WTC11 (cell line): Measurements from ENCODE around the gene IFNGR1. TPM values are rescaled to one million over a fixed set of nuclear protein-coding genes. Genes with fewer than 3 reads are reported as not detected.

Experiments used
- ATAC-seq: fragments of 200-7000 bp; cut with Tn5 transposase; 2 replicates; pipeline ENCODE4 v1.10.0; 2021; ENCODE audit warnings: mild to moderate bottlenecking, moderate library complexity
- CTCF ChIA-PET: fragments of 300-600 bp; sonication (Branson Sonifier 250); formaldehyde crosslinking; loops from one replicate; lab custom pipeline; 2021; ENCODE audit warnings: antibody characterized with exemption; lab: Charles Lee
- POLR2A ChIA-PET: fragments of 350-600 bp; sonication (Branson Sonifier 250); formaldehyde crosslinking; loops from one replicate; lab custom pipeline; 2021; ENCODE audit warnings: antibody characterized with exemption; lab: Charles Lee
- DNase-seq: peaks from one replicate; pipeline ENCODE4 v3.0.0; 2021; ENCODE audit warnings: low spot score
- H3K27ac Mint-ChIP-seq: 2 replicates; pipeline ENCODE4 v1.8.0; 2021; ENCODE audit warnings: mixed read lengths
- H3K27me3 Mint-ChIP-seq: 2 replicates; pipeline ENCODE4 v1.8.0; 2021; ENCODE audit warnings: low read depth, mild to moderate bottlenecking, moderate library complexity, mixed read lengths
- H3K36me3 Mint-ChIP-seq: 2 replicates; pipeline ENCODE4 v1.8.0; 2021; ENCODE audit warnings: mixed read lengths
- H3K4me1 Mint-ChIP-seq: 2 replicates; pipeline ENCODE4 v1.8.0; 2022; ENCODE audit warnings: mixed read lengths
- H3K4me3 Mint-ChIP-seq: 2 replicates; pipeline ENCODE4 v1.8.0; 2021; ENCODE audit warnings: mild to moderate bottlenecking, moderate library complexity, mixed read lengths
- H3K9me3 Mint-ChIP-seq: 2 replicates; pipeline ENCODE4 v1.8.0; 2021; ENCODE audit warnings: mixed read lengths
- ATF1 ChIP-seq: sonication (generic); formaldehyde crosslinking; IDR thresholded peaks from 2 replicates; pipeline ENCODE4 v1.8.1; 2023; ENCODE audit warnings: mild to moderate bottlenecking, moderate library complexity, missing genetic modification reagents
- CREB1 ChIP-seq: sonication (generic); formaldehyde crosslinking; IDR thresholded peaks from 2 replicates; pipeline ENCODE4 v1.8.0; 2023; ENCODE audit warnings: mild to moderate bottlenecking, missing genetic modification reagents
- GRHL2 ChIP-seq: fragments of 250-450 bp; sonication (Bioruptor Pico); IDR thresholded peaks from 2 replicates; pipeline ENCODE4 v1.8.0; 2022; ENCODE audit warnings: mild to moderate bottlenecking, moderate library complexity; ENCODE audit not compliant: insufficient replicate concordance, severe bottlenecking
- IRF2 ChIP-seq: sonication (generic); formaldehyde crosslinking; IDR thresholded peaks from 2 replicates; pipeline ENCODE4 v1.8.0; 2022; ENCODE audit warnings: low read depth, missing genetic modification reagents, borderline replicate concordance
- JAZF1 ChIP-seq: fragments of 250-450 bp; sonication (Bioruptor Pico); IDR thresholded peaks from 2 replicates; pipeline ENCODE4 v1.9.0; 2021; ENCODE audit warnings: moderate library complexity, mild to moderate bottlenecking, inconsistent platforms
- MYBL2 ChIP-seq: sonication (generic); formaldehyde crosslinking; IDR thresholded peaks from 2 replicates; pipeline ENCODE4 v1.8.1; 2023; ENCODE audit warnings: mild to moderate bottlenecking, moderate library complexity, missing genetic modification reagents
- NFATC4 ChIP-seq: fragments of 250-450 bp; sonication (Bioruptor Pico); IDR thresholded peaks from 2 replicates; pipeline ENCODE4 v1.9.0; 2021; ENCODE audit warnings: mild to moderate bottlenecking
- NR2C2 ChIP-seq: sonication (generic); formaldehyde crosslinking; IDR thresholded peaks from 2 replicates; pipeline ENCODE4 v1.8.0; 2022; ENCODE audit warnings: mild to moderate bottlenecking, missing genetic modification reagents
- OVOL2 ChIP-seq: fragments of 250-450 bp; sonication (Bioruptor Pico); IDR thresholded peaks from 2 replicates; pipeline ENCODE4 v1.9.0; 2021; ENCODE audit warnings: mild to moderate bottlenecking, borderline replicate concordance
- SMAD4 ChIP-seq: sonication (generic); formaldehyde crosslinking; IDR thresholded peaks from 2 replicates; pipeline ENCODE4 v1.8.0; 2022; ENCODE audit warnings: mild to moderate bottlenecking, missing genetic modification reagents
- ZBTB21 ChIP-seq: sonication (generic); formaldehyde crosslinking; IDR thresholded peaks from 2 replicates; pipeline ENCODE4 v1.8.1; 2023; ENCODE audit warnings: mild to moderate bottlenecking, missing genetic modification reagents, borderline replicate concordance
- ZNF219 ChIP-seq: sonication (generic); formaldehyde crosslinking; IDR thresholded peaks from 2 replicates; pipeline ENCODE4 v1.8.0; 2023; ENCODE audit warnings: missing genetic modification reagents, mild to moderate bottlenecking, borderline replicate concordance
- ZNF232 ChIP-seq: sonication (generic); formaldehyde crosslinking; IDR thresholded peaks from 2 replicates; pipeline ENCODE4 v1.8.0; 2022; ENCODE audit warnings: mild to moderate bottlenecking, missing genetic modification reagents
- ZNF263 ChIP-seq: sonication (generic); formaldehyde crosslinking; IDR thresholded peaks from 2 replicates; pipeline ENCODE4 v1.8.1; 2022; ENCODE audit warnings: low read depth, mild to moderate bottlenecking, moderate library complexity, missing genetic modification reagents
- ZNF416 ChIP-seq: fragments of 250-450 bp; sonication (Bioruptor Pico); IDR thresholded peaks from 2 replicates; pipeline ENCODE4 v1.9.0; 2021; ENCODE audit warnings: mild to moderate bottlenecking, inconsistent platforms
- total RNA-seq: library from RNA; stranded (reverse); gene quantifications from 3 replicates; pipeline ENCODE4 v1.2.3, GENCODE V29; 2021
- TF ChIP-seq, protein P1 (sequence below): sonication (generic); formaldehyde crosslinking; IDR thresholded peaks from 2 replicates; pipeline ENCODE4 v1.8.1; 2023; ENCODE audit warnings: mild to moderate bottlenecking, moderate library complexity, missing genetic modification reagents
- TF ChIP-seq, protein P2 (sequence below): fragments of 250-450 bp; sonication (Bioruptor Pico); IDR thresholded peaks from 2 replicates; pipeline ENCODE4 v1.9.0; 2021; ENCODE audit warnings: mild to moderate bottlenecking
- TF ChIP-seq, protein P3 (sequence below): sonication (generic); formaldehyde crosslinking; IDR thresholded peaks from 2 replicates; pipeline ENCODE4 v1.8.1; 2022; ENCODE audit warnings: missing genetic modification reagents, borderline replicate concordance
- TF ChIP-seq, protein P4 (sequence below): sonication (generic); formaldehyde crosslinking; IDR thresholded peaks from 2 replicates; pipeline ENCODE4 v1.8.0; 2023; ENCODE audit warnings: missing genetic modification reagents
- TF ChIP-seq, protein P5 (sequence below): sonication (generic); formaldehyde crosslinking; IDR thresholded peaks from 2 replicates; pipeline ENCODE4 v1.8.1; 2022; ENCODE audit warnings: low read depth, mild to moderate bottlenecking, moderate library complexity, missing genetic modification reagents, borderline replicate concordance
- TF ChIP-seq, protein P6 (sequence below): sonication (generic); formaldehyde crosslinking; conservative IDR thresholded peaks from 2 replicates; pipeline ENCODE4 v1.8.1; 2023; ENCODE audit warnings: mild to moderate bottlenecking, low read depth, missing genetic modification reagents, moderate library complexity

The IFNGR1 gene
- total RNA-seq, 1 experiment from 2014 or later = 17.6 TPM

DNA sequence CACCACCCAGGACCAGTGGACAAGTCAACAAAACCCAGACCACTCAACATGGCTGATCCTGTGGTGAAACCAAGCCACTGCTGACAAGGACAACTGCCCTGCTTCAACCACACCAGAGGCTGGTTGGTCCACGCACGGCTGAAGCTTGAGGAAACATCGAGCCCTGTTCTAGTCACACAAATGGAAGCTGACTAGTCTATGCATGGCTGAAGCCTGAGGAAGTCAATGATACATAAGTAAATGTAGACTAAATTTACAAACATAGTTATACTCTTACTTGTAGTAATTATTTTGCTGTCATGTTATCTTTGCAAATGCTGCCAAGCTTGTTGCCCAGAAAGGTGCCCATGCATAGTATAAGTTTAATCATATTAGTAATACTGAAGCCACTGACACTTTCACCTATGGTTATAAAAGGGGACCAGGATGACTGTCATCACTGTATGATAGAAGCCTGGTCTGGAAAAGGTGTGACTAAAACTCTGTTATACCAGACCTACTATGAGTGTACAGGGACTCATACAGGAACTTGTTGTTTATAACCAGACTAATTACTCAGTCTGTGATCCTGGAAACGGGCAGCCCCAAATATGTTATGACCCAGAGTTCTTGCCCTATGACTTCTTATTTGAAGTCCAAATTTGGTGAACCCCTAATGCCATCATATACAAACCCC lies 51.3 kb downstream of the IFNGR1 start (continued):
- TF ChIP-seq JAZF1 (no peak), NR2C2 (no peak), ZNF263 (CRISPR knock-in tag) (no peak), ZNF232 (CRISPR knock-in tag) (no peak), ZNF219 (CRISPR knock-in tag) (no peak)
- TF ChIP-seq, protein P1, sequence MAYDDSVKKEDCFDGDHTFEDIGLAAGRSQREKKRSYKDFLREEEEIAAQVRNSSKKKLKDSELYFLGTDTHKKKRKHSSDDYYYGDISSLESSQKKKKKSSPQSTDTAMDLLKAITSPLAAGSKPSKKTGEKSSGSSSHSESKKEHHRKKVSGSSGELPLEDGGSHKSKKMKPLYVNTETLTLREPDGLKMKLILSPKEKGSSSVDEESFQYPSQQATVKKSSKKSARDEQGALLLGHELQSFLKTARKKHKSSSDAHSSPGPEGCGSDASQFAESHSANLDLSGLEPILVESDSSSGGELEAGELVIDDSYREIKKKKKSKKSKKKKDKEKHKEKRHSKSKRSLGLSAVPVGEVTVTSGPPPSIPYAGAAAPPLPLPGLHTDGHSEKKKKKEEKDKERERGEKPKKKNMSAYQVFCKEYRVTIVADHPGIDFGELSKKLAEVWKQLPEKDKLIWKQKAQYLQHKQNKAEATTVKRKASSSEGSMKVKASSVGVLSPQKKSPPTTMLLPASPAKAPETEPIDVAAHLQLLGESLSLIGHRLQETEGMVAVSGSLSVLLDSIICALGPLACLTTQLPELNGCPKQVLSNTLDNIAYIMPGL (CRISPR knock-in tag) = no peak
- TF ChIP-seq, protein P2, sequence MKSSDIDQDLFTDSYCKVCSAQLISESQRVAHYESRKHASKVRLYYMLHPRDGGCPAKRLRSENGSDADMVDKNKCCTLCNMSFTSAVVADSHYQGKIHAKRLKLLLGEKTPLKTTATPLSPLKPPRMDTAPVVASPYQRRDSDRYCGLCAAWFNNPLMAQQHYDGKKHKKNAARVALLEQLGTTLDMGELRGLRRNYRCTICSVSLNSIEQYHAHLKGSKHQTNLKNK (CRISPR knock-in tag) = no peak
- TF ChIP-seq, all 79 proteins: peak for 0

DNA sequence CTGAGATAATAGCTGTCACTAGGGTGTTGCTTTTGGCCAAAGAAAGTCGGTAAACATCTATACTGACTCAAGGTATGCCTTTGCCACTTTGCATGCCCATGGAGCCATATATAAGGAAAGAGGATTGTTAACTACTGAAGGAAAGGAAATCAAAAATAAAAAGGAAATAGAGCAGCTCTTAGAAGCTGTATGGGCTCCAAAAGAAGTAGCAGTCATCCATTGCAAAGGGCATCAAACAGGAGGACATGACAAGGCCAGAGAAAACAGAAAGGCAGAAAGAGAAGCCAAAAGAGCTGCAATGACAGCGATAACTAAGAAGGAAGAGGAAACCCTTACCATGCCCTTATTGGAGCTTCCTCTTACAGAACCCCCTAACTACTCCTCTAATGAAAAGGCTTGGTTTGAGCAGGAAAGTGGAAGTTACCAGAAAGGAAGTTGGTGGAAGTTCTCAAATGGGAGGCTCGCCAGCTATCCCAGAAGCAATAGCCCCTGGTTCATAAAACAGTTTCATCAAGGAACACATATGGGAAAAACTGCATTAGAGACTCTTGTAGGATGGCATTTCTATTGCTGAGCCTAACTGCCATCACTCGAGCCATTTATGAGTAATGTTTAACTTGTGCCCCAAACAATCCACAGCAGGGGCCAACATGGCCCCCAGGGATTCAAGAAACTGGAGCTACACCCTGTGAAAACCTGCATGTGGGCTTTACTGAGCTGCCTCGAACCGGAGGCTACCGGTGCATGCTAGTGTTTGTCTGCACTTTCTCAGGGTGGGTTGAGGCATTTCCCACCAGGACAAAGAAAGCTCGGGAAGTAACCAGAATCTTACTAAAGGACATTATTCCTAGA lies 52.7 kb downstream of the IFNGR1 start:
- TF ChIP-seq, protein P3, sequence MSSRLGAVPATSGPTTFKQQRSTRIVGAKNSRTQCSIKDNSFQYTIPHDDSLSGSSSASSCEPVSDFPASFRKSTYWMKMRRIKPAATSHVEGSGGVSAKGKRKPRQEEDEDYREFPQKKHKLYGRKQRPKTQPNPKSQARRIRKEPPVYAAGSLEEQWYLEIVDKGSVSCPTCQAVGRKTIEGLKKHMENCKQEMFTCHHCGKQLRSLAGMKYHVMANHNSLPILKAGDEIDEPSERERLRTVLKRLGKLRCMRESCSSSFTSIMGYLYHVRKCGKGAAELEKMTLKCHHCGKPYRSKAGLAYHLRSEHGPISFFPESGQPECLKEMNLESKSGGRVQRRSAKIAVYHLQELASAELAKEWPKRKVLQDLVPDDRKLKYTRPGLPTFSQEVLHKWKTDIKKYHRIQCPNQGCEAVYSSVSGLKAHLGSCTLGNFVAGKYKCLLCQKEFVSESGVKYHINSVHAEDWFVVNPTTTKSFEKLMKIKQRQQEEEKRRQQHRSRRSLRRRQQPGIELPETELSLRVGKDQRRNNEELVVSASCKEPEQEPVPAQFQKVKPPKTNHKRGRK (CRISPR knock-in tag) = no peak
- TF ChIP-seq NFATC4 (no peak), ZBTB21 (CRISPR knock-in tag) (no peak), GRHL2 (CRISPR knock-in tag) (no peak), ZNF416 (CRISPR knock-in tag) (no peak), MYBL2 (CRISPR knock-in tag) (no peak)
- TF ChIP-seq, protein P4, sequence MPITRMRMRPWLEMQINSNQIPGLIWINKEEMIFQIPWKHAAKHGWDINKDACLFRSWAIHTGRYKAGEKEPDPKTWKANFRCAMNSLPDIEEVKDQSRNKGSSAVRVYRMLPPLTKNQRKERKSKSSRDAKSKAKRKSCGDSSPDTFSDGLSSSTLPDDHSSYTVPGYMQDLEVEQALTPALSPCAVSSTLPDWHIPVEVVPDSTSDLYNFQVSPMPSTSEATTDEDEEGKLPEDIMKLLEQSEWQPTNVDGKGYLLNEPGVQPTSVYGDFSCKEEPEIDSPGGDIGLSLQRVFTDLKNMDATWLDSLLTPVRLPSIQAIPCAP (CRISPR knock-in tag) = no peak
- peaks cover 91% of the 10 kb centered on the region for H3K9me3 Mint-ChIP-seq
- H3K4me3 Mint-ChIP-seq = no peak overlapping the region
- no peak overlapping the region for H3K27ac Mint-ChIP-seq
- peaks cover 72% of the 10 kb centered on the region for H3K36me3 Mint-ChIP-seq
- ChIA-PET POLR2A (no interaction called here), CTCF (interaction anchor here (0.9 kb wide), 1 partner anchor 90 kb away, joined by 3 read pairs; no protein-coding TSS in a partner anchor)
- ATAC-seq (no peak), DNase-seq (no peak)
- peaks cover 23% of the 10 kb centered on the region for H3K27me3 Mint-ChIP-seq
- H3K4me1 Mint-ChIP-seq = peaks cover 13% of the 10 kb centered on the region

DNA sequence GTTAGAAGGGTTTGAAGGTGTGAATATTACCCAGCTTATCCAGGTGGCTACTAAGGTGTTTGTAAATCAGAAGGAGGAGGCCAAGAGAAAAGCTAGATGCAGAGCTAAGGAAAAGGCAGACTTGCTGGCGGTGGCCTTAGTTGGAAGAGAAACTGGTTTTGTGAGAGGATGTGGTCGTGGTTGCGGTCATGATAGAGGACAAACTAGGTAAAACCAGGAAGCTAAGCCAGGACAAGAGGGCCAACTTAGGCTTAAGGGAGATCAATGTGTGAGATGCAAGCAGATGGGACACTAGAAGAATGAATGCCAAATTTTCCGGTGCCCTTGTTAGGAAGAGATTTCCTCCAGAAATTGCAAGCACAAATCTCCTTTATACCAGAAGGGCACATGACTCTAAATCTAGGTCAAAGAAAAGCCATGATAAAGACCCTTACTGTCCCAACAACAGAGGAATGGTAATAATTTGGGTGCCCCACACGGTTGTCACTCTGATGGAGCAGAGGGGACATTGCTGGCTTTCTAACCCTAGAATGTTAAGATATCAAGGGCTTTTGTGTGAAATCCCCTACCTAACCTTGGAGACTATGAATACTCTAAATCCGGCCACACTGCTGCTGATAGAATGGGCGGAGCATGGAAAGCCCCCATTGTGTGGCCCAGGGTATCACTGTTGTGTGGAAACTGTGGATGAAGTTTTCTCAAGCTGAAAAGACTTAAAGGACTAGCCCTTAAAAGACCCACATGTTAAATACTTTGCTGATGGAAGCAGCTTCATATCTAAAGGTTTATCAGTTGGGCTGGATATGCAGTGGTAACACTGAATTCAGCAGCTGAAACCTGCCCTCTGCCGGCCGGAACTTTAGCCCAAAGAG lies 53.6 kb downstream of the IFNGR1 start:
- H3K36me3 Mint-ChIP-seq = peaks cover 73% of the 10 kb centered on the region
- no peak for DNase-seq
- H3K27ac Mint-ChIP-seq = no peak overlapping the region
- H3K9me3 Mint-ChIP-seq = peaks cover 95% of the 10 kb centered on the region
- H3K4me1 Mint-ChIP-seq = peaks cover 5% of the 10 kb centered on the region
- H3K4me3 Mint-ChIP-seq = no peak overlapping the region
- ATAC-seq = no peak
- CTCF ChIA-PET = interaction anchor here (0.9 kb wide), 1 partner anchor 89 kb away, joined by 3 read pairs; no protein-coding TSS in a partner anchor
- H3K27me3 Mint-ChIP-seq = peaks cover 16% of the 10 kb centered on the region
- POLR2A ChIA-PET = no interaction called here
- no peak for TF ChIP-seq CREB1 (CRISPR knock-in tag)
- TF ChIP-seq, protein P5, sequence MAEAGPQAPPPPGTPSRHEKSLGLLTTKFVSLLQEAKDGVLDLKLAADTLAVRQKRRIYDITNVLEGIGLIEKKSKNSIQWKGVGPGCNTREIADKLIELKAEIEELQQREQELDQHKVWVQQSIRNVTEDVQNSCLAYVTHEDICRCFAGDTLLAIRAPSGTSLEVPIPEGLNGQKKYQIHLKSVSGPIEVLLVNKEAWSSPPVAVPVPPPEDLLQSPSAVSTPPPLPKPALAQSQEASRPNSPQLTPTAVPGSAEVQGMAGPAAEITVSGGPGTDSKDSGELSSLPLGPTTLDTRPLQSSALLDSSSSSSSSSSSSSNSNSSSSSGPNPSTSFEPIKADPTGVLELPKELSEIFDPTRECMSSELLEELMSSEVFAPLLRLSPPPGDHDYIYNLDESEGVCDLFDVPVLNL (CRISPR knock-in tag) = no peak
- TF ChIP-seq OVOL2 (CRISPR knock-in tag) = no peak
- TF ChIP-seq ATF1 (CRISPR knock-in tag) = no peak
- TF ChIP-seq, protein P6, sequence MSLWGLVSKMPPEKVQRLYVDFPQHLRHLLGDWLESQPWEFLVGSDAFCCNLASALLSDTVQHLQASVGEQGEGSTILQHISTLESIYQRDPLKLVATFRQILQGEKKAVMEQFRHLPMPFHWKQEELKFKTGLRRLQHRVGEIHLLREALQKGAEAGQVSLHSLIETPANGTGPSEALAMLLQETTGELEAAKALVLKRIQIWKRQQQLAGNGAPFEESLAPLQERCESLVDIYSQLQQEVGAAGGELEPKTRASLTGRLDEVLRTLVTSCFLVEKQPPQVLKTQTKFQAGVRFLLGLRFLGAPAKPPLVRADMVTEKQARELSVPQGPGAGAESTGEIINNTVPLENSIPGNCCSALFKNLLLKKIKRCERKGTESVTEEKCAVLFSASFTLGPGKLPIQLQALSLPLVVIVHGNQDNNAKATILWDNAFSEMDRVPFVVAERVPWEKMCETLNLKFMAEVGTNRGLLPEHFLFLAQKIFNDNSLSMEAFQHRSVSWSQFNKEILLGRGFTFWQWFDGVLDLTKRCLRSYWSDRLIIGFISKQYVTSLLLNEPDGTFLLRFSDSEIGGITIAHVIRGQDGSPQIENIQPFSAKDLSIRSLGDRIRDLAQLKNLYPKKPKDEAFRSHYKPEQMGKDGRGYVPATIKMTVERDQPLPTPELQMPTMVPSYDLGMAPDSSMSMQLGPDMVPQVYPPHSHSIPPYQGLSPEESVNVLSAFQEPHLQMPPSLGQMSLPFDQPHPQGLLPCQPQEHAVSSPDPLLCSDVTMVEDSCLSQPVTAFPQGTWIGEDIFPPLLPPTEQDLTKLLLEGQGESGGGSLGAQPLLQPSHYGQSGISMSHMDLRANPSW (CRISPR knock-in tag) = no peak
- TF ChIP-seq SMAD4 (CRISPR knock-in tag) = no peak
- no peak for TF ChIP-seq IRF2
